Dendritic cell treated with granulocyte-macrophage colony-stimulating factor and Interleukin-4, amounts not matched to agents 40 ng/mL and 50 ng/mL, for 4 days (primary cell): ENCODE data around the gene NUDC.
A peak's percentile ranks its signal among the peaks of the same experiment; 100 is the strongest.

Experiments
- H3K27ac Mint-ChIP-seq: one replicate; pipeline ENCODE4 v1.8.0; 2022; ENCODE audit warnings: mild to moderate bottlenecking, mixed read lengths
- H3K27me3 Mint-ChIP-seq: one replicate; pipeline ENCODE4 v1.8.0; 2022; ENCODE audit warnings: mild to moderate bottlenecking, mixed read lengths
- H3K36me3 Mint-ChIP-seq: one replicate; pipeline ENCODE4 v1.8.0; 2022; ENCODE audit warnings: low read depth, mixed read lengths
- H3K4me1 Mint-ChIP-seq: one replicate; pipeline ENCODE4 v1.8.0; 2022; ENCODE audit warnings: low read depth, mixed read lengths
- H3K4me3 Mint-ChIP-seq: one replicate; pipeline ENCODE4 v1.8.0; 2022; ENCODE audit warnings: mild to moderate bottlenecking, moderate library complexity, mixed read lengths
- H3K9me3 Mint-ChIP-seq: one replicate; pipeline ENCODE4 v1.8.0; 2022; ENCODE audit warnings: mixed read lengths
- intact Hi-C: fragments of 100-400 bp; cut with micrococcal nuclease; formaldehyde crosslinking; loops from one replicate; pipeline ENCODE4 v1.15.0; 2022

NUDC gene

GRCh38 chr1:26951216-26951615 lies 29.7 kb downstream of the NUDC start:
- Mint-ChIP-seq H3K4me3 (no peak overlapping the region), H3K27me3 (peaks cover 16% of the 10 kb centered on the region), H3K27ac (no peak overlapping the region), H3K9me3 (peaks cover 3% of the 10 kb centered on the region), H3K4me1 (peaks cover 13% of the 10 kb centered on the region), H3K36me3 (peaks cover 13% of the 10 kb centered on the region)
- intact Hi-C loops, result no loop called here

- H3K9me3 Mint-ChIP-seq, result peaks cover 7% of the 10 kb centered on the region
- H3K27me3 Mint-ChIP-seq, result peaks cover 22% of the 10 kb centered on the region
- intact Hi-C loops, result no loop called here
- H3K4me3 Mint-ChIP-seq, result no peak overlapping the region
- H3K4me1 Mint-ChIP-seq, result peaks cover 13% of the 10 kb centered on the region
- no peak overlapping the region for H3K27ac Mint-ChIP-seq
- peaks cover 6% of the 10 kb centered on the region for H3K36me3 Mint-ChIP-seq
Measured at GRCh38 chr1:26951821-26952497, 30.4 kb downstream of the NUDC start.

- peaks cover 13% of the 10 kb centered on the region for H3K4me1 Mint-ChIP-seq
- peaks cover 7% of the 10 kb centered on the region for H3K9me3 Mint-ChIP-seq
- intact Hi-C loops, result no loop called here
- no peaks in the 10 kb centered on the region for H3K36me3 Mint-ChIP-seq
- H3K27ac Mint-ChIP-seq, result no peak overlapping the region
- H3K4me3 Mint-ChIP-seq, result no peak overlapping the region
- peaks cover 32% of the 10 kb centered on the region for H3K27me3 Mint-ChIP-seq
Measured at GRCh38 chr1:26953374-26953773, 31.8 kb downstream of the NUDC start.

DNA sequence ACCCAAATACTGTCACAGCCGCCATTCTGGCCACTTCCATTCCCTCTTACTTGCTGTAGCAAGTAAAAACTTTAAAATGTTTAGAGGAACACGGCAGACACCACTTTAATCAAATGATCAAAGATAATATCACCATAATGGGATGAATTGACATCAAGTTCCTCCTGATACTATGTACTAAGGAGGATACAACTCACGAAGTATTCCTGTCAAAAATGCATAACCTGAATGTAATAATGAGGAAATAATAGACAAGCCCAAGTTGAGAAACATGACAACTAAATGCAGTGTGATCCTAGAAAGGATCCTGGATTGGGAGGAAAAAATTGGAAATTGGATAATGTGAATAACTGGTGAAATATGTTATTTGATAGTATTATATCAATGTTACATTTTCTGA lies 34.8 kb downstream of the NUDC start:
- peaks cover 12% of the 10 kb centered on the region for H3K4me1 Mint-ChIP-seq
- H3K9me3 Mint-ChIP-seq, result peaks cover 7% of the 10 kb centered on the region
- intact Hi-C loops, result no loop called here
- no peak overlapping the region for H3K4me3 Mint-ChIP-seq
- H3K36me3 Mint-ChIP-seq, result no peaks in the 10 kb centered on the region
- peaks cover 57% of the 10 kb centered on the region for H3K27me3 Mint-ChIP-seq
- H3K27ac Mint-ChIP-seq, result no peak overlapping the region

DNA sequence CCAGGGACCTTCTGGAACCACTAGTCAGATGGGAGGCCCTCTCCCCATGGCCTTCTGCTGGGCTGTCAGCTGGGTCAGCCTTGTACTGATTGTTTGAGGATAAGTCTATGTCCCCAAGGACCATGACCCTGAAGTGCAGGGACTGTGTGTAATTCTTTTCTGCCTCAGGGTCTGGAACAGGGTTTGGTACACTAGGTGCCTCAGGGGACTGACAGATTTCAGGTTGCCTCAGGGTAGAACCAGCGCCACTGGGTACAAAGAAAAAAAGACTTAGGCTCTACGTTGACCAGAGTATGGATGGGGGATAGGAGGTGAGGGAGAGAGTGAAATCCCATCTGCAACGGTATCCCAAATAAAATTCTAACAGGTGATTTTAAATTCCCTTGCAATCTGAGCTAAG lies 35.8 kb downstream of the NUDC start:
- H3K9me3 Mint-ChIP-seq, result peaks cover 7% of the 10 kb centered on the region
- H3K36me3 Mint-ChIP-seq, result no peaks in the 10 kb centered on the region
- H3K4me1 Mint-ChIP-seq, result peaks cover 12% of the 10 kb centered on the region
- peaks cover 67% of the 10 kb centered on the region for H3K27me3 Mint-ChIP-seq
- no peak overlapping the region for H3K27ac Mint-ChIP-seq
- intact Hi-C loops, result no loop called here
- H3K4me3 Mint-ChIP-seq, result no peak overlapping the region

DNA sequence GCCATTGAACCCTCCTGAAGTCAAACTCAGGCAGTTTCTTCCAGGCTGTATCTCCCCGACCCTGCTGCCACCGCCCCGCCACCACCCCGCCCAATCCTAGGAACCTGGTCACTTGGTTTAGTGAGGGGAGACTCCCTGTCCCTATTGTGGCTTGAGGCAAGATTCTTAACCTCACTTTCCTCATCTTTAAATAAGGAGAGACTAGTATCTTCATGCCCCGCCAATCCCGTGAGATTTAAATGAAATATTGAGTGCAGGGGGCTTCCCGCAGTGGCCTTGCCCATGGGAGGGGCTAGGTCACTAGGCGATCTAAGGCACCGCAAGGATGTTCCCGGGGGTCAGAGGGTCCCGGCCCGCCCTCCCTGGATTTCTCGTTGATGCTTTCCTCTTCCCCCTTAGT lies 37.7 kb downstream of the NUDC start:
- peaks cover 73% of the 10 kb centered on the region for H3K27me3 Mint-ChIP-seq
- H3K9me3 Mint-ChIP-seq, result peaks cover 7% of the 10 kb centered on the region
- H3K27ac Mint-ChIP-seq, result no peak overlapping the region
- peak overlapping the region; percentile 55 for H3K4me3 Mint-ChIP-seq
- peaks cover 12% of the 10 kb centered on the region for H3K4me1 Mint-ChIP-seq
- intact Hi-C loops, result no loop called here
- H3K36me3 Mint-ChIP-seq, result no peaks in the 10 kb centered on the region

DNA sequence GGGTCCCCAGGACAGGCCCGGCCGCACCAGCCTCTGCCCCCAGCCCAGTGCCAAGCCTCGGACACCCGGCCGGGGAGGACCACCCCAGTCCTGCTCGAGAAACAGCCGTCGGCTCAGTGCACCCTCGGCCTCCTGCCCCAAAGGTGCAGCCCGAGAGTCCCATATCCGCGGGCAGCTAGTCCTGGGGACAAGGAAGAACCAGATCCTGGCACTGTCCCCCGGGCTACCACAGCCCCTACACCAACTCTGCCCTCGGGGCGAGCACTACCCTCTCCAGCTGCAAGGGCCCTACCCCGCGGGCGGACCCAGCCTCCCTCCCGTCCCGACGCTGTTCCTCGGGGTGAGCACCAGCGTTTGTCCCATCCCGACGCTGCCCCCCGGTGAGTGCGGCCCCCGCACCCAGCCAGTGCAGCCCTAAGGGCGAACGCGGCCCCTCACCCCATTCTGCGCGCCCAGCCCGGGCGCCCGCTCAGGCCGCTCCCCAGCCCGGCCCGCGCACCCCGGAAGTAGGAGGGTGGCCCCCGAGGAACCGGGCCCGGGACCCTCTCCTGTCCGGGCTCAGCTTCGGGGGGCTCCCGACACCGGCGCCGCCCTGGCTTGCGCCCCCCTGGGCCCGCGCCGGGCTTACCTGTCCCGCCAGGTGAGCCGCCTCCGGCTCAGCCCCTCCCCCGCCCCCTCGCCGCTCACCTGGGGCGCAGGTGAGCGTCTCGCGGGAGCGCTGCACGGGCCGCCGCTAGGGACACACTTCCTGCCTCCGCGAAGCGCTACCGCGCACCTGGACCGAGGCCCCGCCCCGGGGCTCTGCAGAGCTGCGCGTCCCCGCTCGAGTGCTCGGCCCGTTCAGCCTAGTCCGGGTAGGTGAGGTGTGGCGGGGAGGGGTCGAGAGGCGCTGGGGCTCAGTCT lies 38.4 kb downstream of the NUDC start, which contains the start of gene KDF1:
TSS of gene KDF1 (minus strand) at position 747 of the 903 bp plus-strand sequence. CDS start 8,088 bp downstream, outside the sequence.
- H3K27ac Mint-ChIP-seq, result peak within 1 kb of the TSS; percentile 17
- no peaks in the 10 kb centered on the region for H3K36me3 Mint-ChIP-seq
- peaks cover 76% of the 10 kb centered on the region for H3K27me3 Mint-ChIP-seq
- H3K9me3 Mint-ChIP-seq, result peaks cover 7% of the 10 kb centered on the region
- H3K4me3 Mint-ChIP-seq, result peak within 1 kb of the TSS; percentile 55
- peaks cover 12% of the 10 kb centered on the region for H3K4me1 Mint-ChIP-seq
- intact Hi-C loops, result no loop called here

DNA sequence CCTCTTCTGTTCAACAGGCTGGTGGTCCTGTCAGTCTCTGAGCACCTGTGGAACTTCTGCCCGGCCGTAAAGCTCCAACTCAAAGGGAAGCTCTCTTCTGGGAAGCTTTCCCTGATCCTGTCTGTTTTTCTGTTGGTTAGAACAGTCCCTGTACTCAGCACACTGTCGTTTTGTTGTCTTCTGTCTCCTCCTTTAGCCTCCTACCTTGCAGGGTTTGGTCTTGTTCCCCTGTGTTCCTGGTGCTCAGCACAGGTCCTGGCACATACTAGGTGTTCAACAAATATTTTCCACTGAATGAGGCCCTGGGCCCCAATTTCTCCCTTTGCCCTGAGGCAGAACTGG lies 39.1 kb downstream of the NUDC start:
- Mint-ChIP-seq H3K27me3 (peaks cover 70% of the 10 kb centered on the region), H3K27ac (peak overlapping the region; percentile 17), H3K4me3 (peak overlapping the region; percentile 53), H3K4me1 (peaks cover 12% of the 10 kb centered on the region), H3K9me3 (peaks cover 7% of the 10 kb centered on the region), H3K36me3 (no peaks in the 10 kb centered on the region)
- intact Hi-C loops, result no loop called here

GRCh38 chr1:26961826-26962225 lies 40.3 kb downstream of the NUDC start:
- H3K4me3 Mint-ChIP-seq, result no peak overlapping the region
- H3K36me3 Mint-ChIP-seq, result no peaks in the 10 kb centered on the region
- peaks cover 12% of the 10 kb centered on the region for H3K4me1 Mint-ChIP-seq
- peaks cover 72% of the 10 kb centered on the region for H3K27me3 Mint-ChIP-seq
- intact Hi-C loops, result no loop called here
- no peaks in the 10 kb centered on the region for H3K9me3 Mint-ChIP-seq
- no peak overlapping the region for H3K27ac Mint-ChIP-seq

DNA sequence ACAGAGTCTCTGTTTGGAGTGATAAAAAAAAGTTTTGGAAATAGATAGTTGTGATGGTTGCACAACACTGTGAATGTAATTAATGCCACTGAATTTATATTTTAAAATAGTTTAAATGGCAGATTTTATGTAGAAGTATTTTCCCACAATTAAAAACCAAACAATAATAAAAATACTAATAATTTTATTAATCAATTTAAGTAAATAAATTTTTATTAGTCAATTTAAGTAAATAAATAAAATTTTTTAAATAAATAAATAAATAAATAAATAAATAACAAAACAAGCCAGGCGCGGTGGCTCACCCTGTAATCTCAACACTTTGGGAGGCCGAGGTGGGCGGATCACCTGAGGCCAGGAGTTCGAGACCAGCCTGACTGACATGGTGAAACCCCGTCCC lies 43.7 kb downstream of the NUDC start:
- intact Hi-C loops, result loop anchor here (5.0 kb wide), 1 partner anchor 132 kb away; no protein-coding TSS in a partner anchor
- Mint-ChIP-seq H3K27me3 (peaks cover 56% of the 10 kb centered on the region), H3K9me3 (no peaks in the 10 kb centered on the region), H3K4me3 (no peak overlapping the region), H3K4me1 (peaks cover 6% of the 10 kb centered on the region), H3K36me3 (no peaks in the 10 kb centered on the region), H3K27ac (no peak overlapping the region)

GRCh38 chr1:26965628-26966027 lies 44.1 kb downstream of the NUDC start:
- Mint-ChIP-seq H3K4me1 (peaks cover 3% of the 10 kb centered on the region), H3K27ac (no peak overlapping the region), H3K9me3 (no peaks in the 10 kb centered on the region), H3K4me3 (no peak overlapping the region), H3K36me3 (no peaks in the 10 kb centered on the region), H3K27me3 (peaks cover 55% of the 10 kb centered on the region)
- intact Hi-C loops, result loop anchor here (5.0 kb wide), 1 partner anchor 132 kb away; no protein-coding TSS in a partner anchor

DNA sequence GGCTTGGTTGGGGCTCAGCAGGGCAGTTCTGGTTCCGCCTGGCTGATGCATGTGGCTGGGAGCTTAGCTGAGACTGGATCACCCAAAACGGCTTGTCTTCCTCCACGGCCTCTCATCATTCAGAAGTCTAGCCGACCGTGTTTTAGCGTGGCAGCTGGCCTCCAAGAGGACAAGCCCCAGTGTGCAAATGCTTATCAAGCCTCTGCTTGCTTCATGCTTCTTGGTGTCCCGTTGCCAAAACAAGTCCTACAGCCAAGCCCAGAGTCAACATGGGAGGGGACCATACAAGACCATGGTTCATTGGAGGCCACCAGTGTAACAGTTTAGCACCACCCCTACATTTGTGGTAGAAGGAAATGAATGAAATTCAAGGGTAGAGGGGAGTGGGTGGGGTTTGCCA lies 49.3 kb downstream of the NUDC start:
- H3K4me3 Mint-ChIP-seq, result no peak overlapping the region
- peaks cover 9% of the 10 kb centered on the region for H3K4me1 Mint-ChIP-seq
- H3K9me3 Mint-ChIP-seq, result no peaks in the 10 kb centered on the region
- peaks cover 39% of the 10 kb centered on the region for H3K27me3 Mint-ChIP-seq
- H3K36me3 Mint-ChIP-seq, result no peaks in the 10 kb centered on the region
- intact Hi-C loops, result no loop called here
- no peak overlapping the region for H3K27ac Mint-ChIP-seq

DNA sequence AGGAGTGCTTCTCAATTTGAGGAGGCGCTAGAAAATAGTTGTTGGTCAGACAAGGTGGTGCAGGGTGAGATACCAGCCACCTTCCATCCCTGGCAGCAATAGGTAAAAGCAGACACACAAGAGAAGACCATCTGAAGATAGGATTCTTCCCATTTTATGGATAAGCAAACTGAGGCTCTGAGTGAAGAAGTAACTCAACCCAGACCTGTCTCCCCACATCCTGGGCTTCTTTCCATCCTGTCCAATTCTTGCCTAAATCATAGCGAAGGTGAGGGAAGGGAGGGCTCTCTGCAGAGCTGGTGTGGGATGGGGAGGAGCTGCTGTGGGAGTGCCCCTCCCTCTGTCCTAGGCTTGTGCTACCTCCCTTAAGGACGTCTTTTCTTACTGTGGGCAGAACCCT lies 50.0 kb downstream of the NUDC start:
- intact Hi-C loops, result no loop called here
- Mint-ChIP-seq H3K4me3 (no peak overlapping the region), H3K4me1 (peaks cover 9% of the 10 kb centered on the region), H3K27me3 (peaks cover 31% of the 10 kb centered on the region), H3K27ac (no peak overlapping the region), H3K36me3 (no peaks in the 10 kb centered on the region), H3K9me3 (no peaks in the 10 kb centered on the region)

DNA sequence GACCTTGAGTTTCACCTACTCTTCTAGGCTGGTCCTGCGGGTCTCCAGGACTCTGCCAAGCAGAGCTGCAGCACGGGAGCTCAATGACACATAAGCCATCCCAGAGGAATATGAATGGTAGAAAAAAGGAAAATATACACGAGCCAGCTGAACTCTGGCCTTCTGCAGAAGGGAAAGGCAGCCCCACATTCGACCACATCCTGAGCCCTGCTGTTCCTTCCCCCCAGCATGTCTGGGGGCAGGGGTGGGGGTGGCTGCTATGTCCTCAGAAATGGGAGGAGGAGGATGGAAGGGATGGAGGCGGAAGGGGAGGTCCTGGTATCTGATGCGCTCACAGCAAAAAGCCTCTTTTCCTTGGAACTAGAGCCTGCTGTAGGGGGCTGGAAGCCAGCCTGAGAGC lies 50.8 kb downstream of the NUDC start:
- Mint-ChIP-seq H3K9me3 (no peaks in the 10 kb centered on the region), H3K27me3 (peaks cover 28% of the 10 kb centered on the region), H3K27ac (no peak overlapping the region), H3K4me1 (peaks cover 9% of the 10 kb centered on the region), H3K36me3 (no peaks in the 10 kb centered on the region), H3K4me3 (no peak overlapping the region)
- intact Hi-C loops, result no loop called here
